NCI-H524 (cell line): ENCODE results near the gene DIRAS3.
"Not testable (repeated sequence)": the region's sequence is repeated elsewhere in the genome, so short reads cannot be mapped to it uniquely, and the experiment has no call there.

Experiments
- DNase-seq, 2 experiments: peaks; one replicate each; lab custom pipeline; 2025; lab: John Stamatoyannopoulos, UW

The DIRAS3 gene

GRCh38 chr1:68024635-68025338 is 25.6 kb downstream of the DIRAS3 start:
- DNase-seq, result peak in 1 of 2 experiments; percentile 20

- DNase-seq, result no peak
Measured at GRCh38 chr1:68016381-68016780, 34.0 kb downstream of the DIRAS3 start.

- no peak for DNase-seq
Measured at GRCh38 chr1:68015971-68016370, 34.5 kb downstream of the DIRAS3 start.

GRCh38 chr1:68015369-68015768 is 35.1 kb downstream of the DIRAS3 start:
- DNase-seq, result no peak

GRCh38 chr1:68013351-68013750 is 37.1 kb downstream of the DIRAS3 start:
- no peak for DNase-seq

GRCh38 chr1:68011657-68012375 is 38.6 kb downstream of the DIRAS3 start:
- no peak for DNase-seq

- DNase-seq, result no peak
Measured at GRCh38 chr1:68010543-68010942, 39.9 kb downstream of the DIRAS3 start.

- DNase-seq, result peak in 1 of 2 experiments; percentile 44
Measured at GRCh38 chr1:68010090-68010489, 40.3 kb downstream of the DIRAS3 start.

- DNase-seq, result not testable (repeated sequence)
Measured at GRCh38 chr1:68003626-68004025, 46.8 kb downstream of the DIRAS3 start.

GRCh38 chr1:68000191-68000590 is 50.2 kb downstream of the DIRAS3 start:
- DNase-seq, result no peak

GRCh38 chr1:67997746-67998145 is 52.7 kb downstream of the DIRAS3 start:
- DNase-seq, result peak; percentile 10 to 56
